Mucosa of rectum (tissue), 2 donors: ENCODE results near the gene MLN.
A peak's percentile ranks its signal among the peaks of the same experiment; 100 is the strongest.

Source experiments
- H3K27ac ChIP-seq, 2 donors: one replicate each; pipeline ENCODE4 v1.7.0; 2013; ENCODE audit warnings: inconsistent platforms in 2 of 2, low read depth in 2 of 2, low read length in 2 of 2
- H3K27me3 ChIP-seq, 2 donors: one replicate each; pipeline ENCODE4 v1.7.0; 2013; ENCODE audit warnings: low read length in 2 of 2; ENCODE audit not compliant: control insufficient read depth in 2 of 2, insufficient read depth in 2 of 2
- H3K36me3 ChIP-seq, 2 donors: one replicate each; pipeline ENCODE4 v1.7.0; 2013; ENCODE audit warnings: low read length in 2 of 2; ENCODE audit not compliant: control insufficient read depth in 2 of 2, insufficient read depth in 2 of 2
- H3K4me1 ChIP-seq, 2 donors: one replicate each; pipeline ENCODE4 v1.7.0; 2013; ENCODE audit warnings: low read length in 2 of 2, mild to moderate bottlenecking in 1 of 2; ENCODE audit not compliant: control insufficient read depth in 2 of 2, insufficient read depth in 2 of 2
- H3K4me3 ChIP-seq, 2 donors: one replicate each; pipeline ENCODE4 v1.7.0; 2013; ENCODE audit warnings: low read length in 2 of 2
- H3K9ac ChIP-seq, 2 donors: one replicate each; pipeline ENCODE4 v1.7.0; 2013; ENCODE audit warnings: low read length in 2 of 2, low read depth in 1 of 2, mild to moderate bottlenecking in 1 of 2
- H3K9me3 ChIP-seq, 2 donors: one replicate each; pipeline ENCODE4 v1.7.0; 2013; ENCODE audit warnings: low read length in 2 of 2; ENCODE audit not compliant: control insufficient read depth in 2 of 2
- donor health status: healthy.
- donor health status: Normal muscosa, but diverticular disease.

Gene MLN

DNA sequence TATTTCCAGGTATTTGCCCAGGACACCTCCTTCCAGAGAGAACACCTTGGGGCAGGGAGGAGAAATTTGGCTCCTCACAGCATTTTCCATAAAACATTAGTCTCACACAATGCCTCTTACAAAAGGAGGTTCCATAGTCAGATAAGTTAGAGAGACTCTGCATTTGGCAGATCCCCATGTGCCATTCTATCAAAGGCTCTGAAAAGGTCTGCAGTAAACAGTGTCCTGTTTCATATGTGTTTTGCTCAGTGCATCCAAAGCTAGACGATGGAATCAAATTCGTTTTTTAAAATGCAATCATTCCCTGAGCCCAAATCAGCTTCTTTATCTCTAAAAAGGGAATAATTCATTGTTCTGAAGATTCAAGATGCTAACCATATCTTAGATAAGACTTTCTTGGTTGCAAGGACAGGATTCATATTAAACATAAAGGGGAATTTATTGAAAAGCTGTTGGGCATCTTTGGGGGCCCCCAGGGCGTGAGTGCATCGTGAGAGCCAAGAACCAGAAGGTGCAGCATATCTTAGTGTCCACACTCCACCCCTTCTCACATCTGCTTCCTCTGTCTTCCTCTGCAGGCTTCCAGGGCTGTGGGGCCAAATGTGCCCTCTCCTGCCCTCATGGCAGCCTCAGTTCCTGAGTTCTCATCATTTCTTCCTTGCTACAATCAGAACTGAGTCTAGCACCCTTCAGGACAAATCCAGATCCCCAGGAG lies 41.4 kb upstream of the MLN start:
- H3K36me3 ChIP-seq: no peaks in the 10 kb centered on the region
- H3K9ac ChIP-seq: no peak overlapping the region
- H3K27me3 ChIP-seq: no peaks in the 10 kb centered on the region
- no peaks in the 10 kb centered on the region for H3K9me3 ChIP-seq
- H3K4me3 ChIP-seq: no peak overlapping the region
- H3K4me1 ChIP-seq: no peaks in the 10 kb centered on the region
- H3K27ac ChIP-seq: no peak overlapping the region

DNA sequence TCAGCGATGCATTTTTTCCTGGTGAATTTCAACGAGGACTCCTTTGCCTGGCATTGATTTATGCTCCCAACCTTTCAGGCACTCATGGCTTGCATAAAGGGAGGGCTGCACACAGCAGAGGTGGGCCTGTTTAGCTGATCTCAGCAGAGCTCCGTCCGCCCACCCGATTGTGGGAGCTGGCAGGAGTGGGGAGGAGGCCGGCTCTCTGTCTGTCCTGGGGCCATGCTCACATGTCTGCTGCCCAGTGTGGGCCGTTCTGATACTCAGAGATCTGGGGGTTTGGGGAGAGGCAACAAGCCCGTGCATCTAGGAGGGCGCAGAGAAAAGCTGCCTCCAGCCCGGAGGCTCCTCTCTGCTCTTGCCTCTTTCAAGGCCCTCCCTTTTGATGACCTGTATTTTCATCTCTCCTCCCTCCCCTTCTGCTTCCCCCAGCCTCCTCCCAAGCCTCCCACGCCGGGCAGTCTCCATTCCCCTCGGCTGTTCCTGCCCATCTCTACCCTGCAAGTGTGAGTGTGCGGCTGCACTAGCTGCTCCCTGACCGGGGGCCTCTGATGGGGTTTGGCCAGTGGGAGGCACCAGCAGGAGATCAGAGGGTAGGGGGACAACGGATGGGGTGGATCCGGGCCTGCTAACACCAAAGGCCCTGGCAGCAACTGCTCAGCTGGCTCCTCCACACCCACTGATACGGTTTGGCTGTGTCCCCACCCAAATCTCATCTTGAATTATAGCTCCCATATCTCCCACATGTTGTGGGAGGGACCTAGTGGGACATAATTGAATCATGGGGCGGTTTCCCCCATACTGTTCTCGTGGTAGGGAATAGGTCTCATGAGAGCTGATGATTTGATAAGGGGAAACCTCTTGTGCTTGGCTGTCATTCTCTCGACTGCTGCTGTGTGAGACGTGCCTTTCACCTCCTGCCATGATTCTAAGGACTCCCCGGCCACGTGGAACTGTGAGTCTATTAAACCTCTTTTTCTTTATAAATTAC lies 39.6 kb upstream of the MLN start:
- H3K4me1 ChIP-seq: no peaks in the 10 kb centered on the region
- no peak overlapping the region for H3K4me3 ChIP-seq
- no peaks in the 10 kb centered on the region for H3K27me3 ChIP-seq
- no peaks in the 10 kb centered on the region for H3K36me3 ChIP-seq
- H3K9ac ChIP-seq: no peak overlapping the region
- H3K27ac ChIP-seq: no peak overlapping the region
- no peaks in the 10 kb centered on the region for H3K9me3 ChIP-seq

DNA sequence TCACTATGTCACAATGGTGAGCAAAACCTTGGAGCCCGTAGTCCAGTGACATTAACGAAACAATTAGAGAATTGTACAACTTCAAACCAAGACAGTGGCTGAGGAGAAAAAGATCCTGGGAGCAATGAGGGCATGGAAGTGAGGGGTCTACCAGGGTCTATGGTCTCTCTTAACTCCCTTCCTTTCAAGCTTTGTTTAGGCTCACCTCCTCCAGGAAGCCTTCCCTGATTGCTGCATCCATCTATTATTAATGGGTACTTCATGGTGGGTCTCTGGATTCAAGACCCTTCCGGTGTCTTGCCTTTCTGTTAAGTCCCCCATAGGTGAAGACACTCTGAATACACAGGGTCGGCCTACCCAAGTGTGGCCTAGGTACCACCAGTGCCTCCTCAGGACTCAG lies 38.1 kb upstream of the MLN start:
- no peak overlapping the region for H3K4me3 ChIP-seq
- H3K27me3 ChIP-seq: peaks cover 0 to 3% of the 10 kb centered on the region in 2 donors
- no peaks in the 10 kb centered on the region for H3K9me3 ChIP-seq
- H3K36me3 ChIP-seq: no peaks in the 10 kb centered on the region
- no peaks in the 10 kb centered on the region for H3K4me1 ChIP-seq
- H3K9ac ChIP-seq: no peak overlapping the region
- no peak overlapping the region for H3K27ac ChIP-seq

DNA sequence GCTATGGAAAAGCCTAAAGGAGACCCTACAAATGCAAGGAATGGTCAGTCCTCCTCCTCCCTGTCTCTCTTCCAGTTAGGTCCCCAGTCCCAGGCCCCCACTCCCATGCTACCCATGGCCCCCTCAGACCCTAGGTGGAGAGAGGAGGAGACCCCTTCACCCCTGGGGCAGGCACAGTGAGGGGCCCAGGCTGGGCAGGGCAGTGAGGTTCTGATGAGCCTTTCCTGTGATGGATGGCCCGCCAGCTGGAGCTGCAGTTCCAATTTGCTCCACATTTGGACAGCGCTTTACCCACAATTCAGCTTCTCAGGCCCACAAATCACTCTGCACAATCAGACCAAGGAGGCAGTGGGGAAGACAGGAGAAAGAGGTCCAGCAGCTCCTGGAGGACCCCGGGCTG lies 37.3 kb upstream of the MLN start:
- Histone ChIP-seq H3K36me3 (no peaks in the 10 kb centered on the region), H3K27ac (no peak overlapping the region), H3K27me3 (peaks cover 0 to 3% of the 10 kb centered on the region in 2 donors), H3K4me3 (no peak overlapping the region), H3K4me1 (no peaks in the 10 kb centered on the region), H3K9ac (no peak overlapping the region), H3K9me3 (no peaks in the 10 kb centered on the region)

DNA sequence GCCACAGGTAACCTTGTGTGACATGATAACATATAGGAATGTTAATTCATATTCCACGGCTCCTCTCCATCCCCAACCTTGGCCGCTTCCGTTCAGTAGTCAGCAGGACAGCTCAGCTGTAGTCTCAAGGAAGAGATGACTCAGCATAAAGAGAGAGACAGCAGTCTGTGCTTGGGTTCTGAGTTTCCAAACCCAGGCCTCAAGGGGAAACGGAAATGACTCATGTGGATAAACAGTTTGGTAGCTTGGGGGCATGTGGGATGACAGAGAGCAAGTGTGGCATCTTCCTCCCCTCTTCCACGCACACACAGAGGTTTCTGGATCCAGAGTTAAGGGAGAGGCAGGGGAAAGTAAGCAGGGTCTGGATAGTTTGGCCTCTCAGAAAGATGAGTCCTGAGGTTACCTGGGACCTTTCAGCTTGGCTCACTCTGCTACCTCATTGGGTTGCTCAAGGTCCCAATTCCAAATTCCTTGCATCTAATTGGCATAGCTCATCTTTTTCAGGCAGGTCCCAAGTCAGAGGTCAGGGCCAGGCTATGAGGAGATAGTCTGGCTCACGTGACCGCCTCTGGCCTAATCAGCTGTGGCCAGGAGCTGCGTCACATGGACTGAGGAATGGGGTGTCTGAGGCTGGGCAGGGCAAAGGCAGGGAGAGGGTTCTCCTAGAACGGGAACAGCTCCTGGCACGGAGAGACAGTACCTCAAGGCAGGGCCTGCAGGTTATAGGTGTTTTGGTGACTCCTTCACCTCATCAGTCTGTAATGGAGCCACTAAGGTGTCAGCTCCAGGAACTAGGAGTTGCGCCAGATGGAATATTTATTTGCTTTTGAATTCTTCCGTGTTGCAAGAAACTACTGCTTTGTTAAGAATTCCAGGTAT lies 36.5 kb upstream of the MLN start:
- peak overlapping the region in 1 of 2 donors; percentile 38 for H3K27ac ChIP-seq
- no peak overlapping the region for H3K4me3 ChIP-seq
- H3K27me3 ChIP-seq: peaks cover 0 to 3% of the 10 kb centered on the region in 2 donors
- no peaks in the 10 kb centered on the region for H3K9me3 ChIP-seq
- H3K9ac ChIP-seq: no peak overlapping the region
- no peaks in the 10 kb centered on the region for H3K36me3 ChIP-seq
- H3K4me1 ChIP-seq: no peaks in the 10 kb centered on the region

DNA sequence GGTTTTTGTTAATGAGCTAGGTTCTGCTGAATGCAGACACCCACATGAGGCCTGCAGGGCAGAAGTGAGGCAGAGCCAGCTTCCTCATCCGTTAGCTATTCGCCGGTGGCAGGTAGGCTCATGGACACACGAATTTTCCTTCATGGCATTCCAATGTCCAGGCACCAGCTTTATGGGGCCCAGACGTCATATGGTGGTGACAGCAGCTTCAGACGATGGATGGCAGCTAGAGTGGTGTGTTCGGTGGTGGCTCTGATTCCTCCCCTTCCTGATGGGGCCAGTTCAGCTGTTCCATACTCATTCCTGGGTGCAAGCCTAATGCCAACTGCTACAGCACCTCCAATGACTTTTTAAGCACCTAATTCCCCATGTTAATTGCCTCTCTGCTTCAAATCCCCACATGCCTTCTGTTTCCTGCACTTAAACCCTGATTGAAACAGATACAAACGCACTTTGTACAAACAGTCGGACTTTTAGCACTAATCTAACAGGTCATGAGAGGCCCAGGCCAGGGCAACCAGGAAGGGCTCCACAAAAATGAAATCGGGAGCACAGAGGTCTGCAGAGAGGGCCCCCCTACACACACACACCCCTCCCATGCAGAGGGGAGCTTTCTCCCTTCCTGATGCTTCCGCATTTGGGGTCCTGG lies 35.7 kb upstream of the MLN start:
- Histone ChIP-seq H3K4me3 (no peak overlapping the region), H3K9ac (no peak overlapping the region), H3K9me3 (no peaks in the 10 kb centered on the region), H3K4me1 (no peaks in the 10 kb centered on the region), H3K27ac (no peak overlapping the region), H3K36me3 (no peaks in the 10 kb centered on the region), H3K27me3 (peaks cover 0 to 3% of the 10 kb centered on the region in 2 donors)

DNA sequence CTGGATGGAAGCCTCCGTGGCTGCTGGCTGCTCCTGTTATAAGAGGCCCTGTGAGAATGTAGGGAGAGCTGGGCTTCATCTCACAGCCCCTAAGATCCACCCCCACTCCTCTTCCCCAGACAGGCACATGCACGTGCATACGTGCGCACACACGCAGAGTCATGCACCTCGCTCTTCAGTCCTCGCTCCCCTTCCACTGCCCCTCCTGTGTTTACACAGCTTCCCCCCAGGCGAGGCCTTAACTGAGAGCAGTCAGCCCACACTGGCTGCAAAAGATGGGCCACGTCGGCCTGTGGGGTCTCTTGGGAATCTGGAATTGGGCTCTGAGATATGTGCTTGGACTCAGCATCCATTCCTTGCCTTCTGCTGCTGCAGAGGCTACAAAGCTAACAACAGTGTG lies 35.2 kb upstream of the MLN start:
- Histone ChIP-seq H3K27me3 (peaks cover 0 to 3% of the 10 kb centered on the region in 2 donors), H3K4me3 (no peak overlapping the region), H3K36me3 (no peaks in the 10 kb centered on the region), H3K4me1 (no peaks in the 10 kb centered on the region), H3K27ac (no peak overlapping the region), H3K9me3 (no peaks in the 10 kb centered on the region), H3K9ac (no peak overlapping the region)

DNA sequence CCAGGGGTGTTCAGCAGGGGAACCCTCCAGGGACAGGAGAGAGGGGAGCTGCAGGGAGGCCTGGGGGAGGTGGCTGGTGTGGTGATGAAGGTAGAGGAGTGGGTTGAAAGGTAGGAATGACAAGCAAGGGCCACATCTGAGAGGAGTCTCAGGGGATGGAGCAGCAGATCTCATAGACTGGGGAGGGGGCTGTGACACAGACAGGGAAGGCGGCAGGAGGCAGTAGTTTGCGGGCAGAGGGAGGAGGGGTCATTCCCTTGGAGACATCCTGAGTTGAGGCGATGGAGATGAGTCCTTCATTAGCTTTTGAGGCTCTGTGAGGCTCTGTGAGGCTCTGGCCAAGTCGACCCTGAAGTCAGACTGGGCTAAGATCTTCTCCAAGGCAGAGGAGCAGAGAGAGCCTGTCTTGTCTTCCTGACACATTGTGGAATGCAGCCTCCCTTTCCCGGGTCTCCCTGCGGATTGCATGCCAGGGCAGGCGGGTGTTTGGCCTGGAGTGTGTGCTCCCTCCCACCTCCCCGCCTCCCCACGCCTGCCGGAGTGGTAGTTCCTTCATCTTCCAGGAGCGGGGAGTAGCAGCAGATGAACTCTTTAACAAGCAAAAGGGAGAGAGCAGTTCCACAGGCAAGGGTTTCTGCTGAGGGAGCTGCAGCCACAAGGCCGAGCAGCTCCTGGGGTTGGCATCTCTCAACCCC lies 34.3 kb upstream of the MLN start:
- no peaks in the 10 kb centered on the region for H3K36me3 ChIP-seq
- no peaks in the 10 kb centered on the region for H3K9me3 ChIP-seq
- no peak overlapping the region for H3K27ac ChIP-seq
- H3K4me1 ChIP-seq: no peaks in the 10 kb centered on the region
- H3K4me3 ChIP-seq: no peak overlapping the region
- no peak overlapping the region for H3K9ac ChIP-seq
- H3K27me3 ChIP-seq: peaks cover 0 to 3% of the 10 kb centered on the region in 2 donors

DNA sequence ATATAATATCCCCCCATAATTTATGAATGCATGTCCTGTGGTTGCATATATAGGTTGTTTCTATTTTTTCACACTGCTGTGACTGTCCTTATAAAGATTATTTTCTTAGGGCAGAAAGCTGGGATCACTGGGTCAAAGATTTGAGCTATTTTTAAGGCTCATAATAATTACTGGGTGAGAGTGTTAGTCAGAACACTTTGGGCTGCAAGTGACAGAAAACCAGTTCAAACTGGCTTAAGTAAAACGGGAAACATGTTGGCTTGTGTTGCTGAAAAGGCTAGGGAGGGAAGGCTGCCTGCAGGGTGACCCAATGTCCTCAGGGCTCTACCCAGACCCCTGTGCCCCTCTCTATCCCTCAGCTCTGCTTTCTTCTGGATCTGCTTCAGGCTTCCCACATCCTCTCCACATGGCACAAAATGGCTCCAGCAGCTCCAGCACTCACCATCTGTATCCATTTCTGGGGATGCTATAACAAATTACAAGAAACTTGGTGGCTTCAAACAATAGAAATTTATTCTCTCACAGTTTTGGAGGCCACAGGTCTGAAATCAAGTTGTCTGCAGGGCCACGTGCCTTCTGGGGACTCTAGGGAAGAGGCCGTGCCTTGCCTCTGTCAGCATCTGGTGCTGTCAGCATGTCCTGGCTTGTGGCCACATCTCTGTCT lies 33.1 kb upstream of the MLN start:
- Histone ChIP-seq H3K4me3 (no peak overlapping the region), H3K27ac (no peak overlapping the region), H3K4me1 (no peaks in the 10 kb centered on the region), H3K36me3 (no peaks in the 10 kb centered on the region), H3K27me3 (peaks cover 0 to 3% of the 10 kb centered on the region in 2 donors), H3K9ac (no peak overlapping the region), H3K9me3 (no peaks in the 10 kb centered on the region)
